ENCODE results near the gene VPS26C. TPM values are rescaled to one million over a fixed set of nuclear protein-coding genes. Genes with fewer than 3 reads are reported as not detected.

The VPS26C gene
- total and polyA plus RNA-seq, 2 of the 13 experiments (the other 11 are each of a cell fraction or from before 2014, with no cell fraction given): 30.3 to 39.7 TPM

GRCh38 chr21:37220981-37221664 lies 46.0 kb downstream of the VPS26C start (continued):
- no peak for TF ChIP-seq SKIL (CRISPR knock-in tag; IDR thresholded peaks at IDR 0.05; ENCODE audit: borderline replicate concordance)
- TF ChIP-seq ZNF34 (CRISPR knock-in tag; IDR thresholded peaks at IDR 0.05; ENCODE audit: borderline replicate concordance): 0 out of 2 replicates have a peak, but pooled peaks have one; percentile 34
- TF ChIP-seq BRD4 (CRISPR knock-in tag; IDR thresholded peaks at IDR 0.05): peak; percentile 80
- TF ChIP-seq, protein P1, sequence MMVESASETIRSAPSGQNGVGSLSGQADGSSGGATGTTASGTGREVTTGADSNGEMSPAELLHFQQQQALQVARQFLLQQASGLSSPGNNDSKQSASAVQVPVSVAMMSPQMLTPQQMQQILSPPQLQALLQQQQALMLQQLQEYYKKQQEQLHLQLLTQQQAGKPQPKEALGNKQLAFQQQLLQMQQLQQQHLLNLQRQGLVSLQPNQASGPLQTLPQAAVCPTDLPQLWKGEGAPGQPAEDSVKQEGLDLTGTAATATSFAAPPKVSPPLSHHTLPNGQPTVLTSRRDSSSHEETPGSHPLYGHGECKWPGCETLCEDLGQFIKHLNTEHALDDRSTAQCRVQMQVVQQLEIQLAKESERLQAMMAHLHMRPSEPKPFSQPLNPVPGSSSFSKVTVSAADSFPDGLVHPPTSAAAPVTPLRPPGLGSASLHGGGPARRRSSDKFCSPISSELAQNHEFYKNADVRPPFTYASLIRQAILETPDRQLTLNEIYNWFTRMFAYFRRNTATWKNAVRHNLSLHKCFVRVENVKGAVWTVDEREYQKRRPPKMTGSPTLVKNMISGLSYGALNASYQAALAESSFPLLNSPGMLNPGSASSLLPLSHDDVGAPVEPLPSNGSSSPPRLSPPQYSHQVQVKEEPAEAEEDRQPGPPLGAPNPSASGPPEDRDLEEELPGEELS (CRISPR knock-in tag; IDR thresholded peaks at IDR 0.05): peak; percentile 70
- 0 out of 2 replicates have a peak, but pooled peaks have one; percentile 71 for TF ChIP-seq FUBP1 (CRISPR knock-in tag; IDR thresholded peaks at IDR 0.05; ENCODE audit: borderline replicate concordance)
- 0 out of 2 replicates have a peak, but pooled peaks have one; percentile 44 for TF ChIP-seq ZNF335 (CRISPR knock-in tag; IDR thresholded peaks at IDR 0.05)
- no peak for TF ChIP-seq CENPBD1 (CRISPR knock-in tag; IDR thresholded peaks at IDR 0.05; ENCODE audit: borderline replicate concordance, low read depth)
- TF ChIP-seq, protein P2, sequence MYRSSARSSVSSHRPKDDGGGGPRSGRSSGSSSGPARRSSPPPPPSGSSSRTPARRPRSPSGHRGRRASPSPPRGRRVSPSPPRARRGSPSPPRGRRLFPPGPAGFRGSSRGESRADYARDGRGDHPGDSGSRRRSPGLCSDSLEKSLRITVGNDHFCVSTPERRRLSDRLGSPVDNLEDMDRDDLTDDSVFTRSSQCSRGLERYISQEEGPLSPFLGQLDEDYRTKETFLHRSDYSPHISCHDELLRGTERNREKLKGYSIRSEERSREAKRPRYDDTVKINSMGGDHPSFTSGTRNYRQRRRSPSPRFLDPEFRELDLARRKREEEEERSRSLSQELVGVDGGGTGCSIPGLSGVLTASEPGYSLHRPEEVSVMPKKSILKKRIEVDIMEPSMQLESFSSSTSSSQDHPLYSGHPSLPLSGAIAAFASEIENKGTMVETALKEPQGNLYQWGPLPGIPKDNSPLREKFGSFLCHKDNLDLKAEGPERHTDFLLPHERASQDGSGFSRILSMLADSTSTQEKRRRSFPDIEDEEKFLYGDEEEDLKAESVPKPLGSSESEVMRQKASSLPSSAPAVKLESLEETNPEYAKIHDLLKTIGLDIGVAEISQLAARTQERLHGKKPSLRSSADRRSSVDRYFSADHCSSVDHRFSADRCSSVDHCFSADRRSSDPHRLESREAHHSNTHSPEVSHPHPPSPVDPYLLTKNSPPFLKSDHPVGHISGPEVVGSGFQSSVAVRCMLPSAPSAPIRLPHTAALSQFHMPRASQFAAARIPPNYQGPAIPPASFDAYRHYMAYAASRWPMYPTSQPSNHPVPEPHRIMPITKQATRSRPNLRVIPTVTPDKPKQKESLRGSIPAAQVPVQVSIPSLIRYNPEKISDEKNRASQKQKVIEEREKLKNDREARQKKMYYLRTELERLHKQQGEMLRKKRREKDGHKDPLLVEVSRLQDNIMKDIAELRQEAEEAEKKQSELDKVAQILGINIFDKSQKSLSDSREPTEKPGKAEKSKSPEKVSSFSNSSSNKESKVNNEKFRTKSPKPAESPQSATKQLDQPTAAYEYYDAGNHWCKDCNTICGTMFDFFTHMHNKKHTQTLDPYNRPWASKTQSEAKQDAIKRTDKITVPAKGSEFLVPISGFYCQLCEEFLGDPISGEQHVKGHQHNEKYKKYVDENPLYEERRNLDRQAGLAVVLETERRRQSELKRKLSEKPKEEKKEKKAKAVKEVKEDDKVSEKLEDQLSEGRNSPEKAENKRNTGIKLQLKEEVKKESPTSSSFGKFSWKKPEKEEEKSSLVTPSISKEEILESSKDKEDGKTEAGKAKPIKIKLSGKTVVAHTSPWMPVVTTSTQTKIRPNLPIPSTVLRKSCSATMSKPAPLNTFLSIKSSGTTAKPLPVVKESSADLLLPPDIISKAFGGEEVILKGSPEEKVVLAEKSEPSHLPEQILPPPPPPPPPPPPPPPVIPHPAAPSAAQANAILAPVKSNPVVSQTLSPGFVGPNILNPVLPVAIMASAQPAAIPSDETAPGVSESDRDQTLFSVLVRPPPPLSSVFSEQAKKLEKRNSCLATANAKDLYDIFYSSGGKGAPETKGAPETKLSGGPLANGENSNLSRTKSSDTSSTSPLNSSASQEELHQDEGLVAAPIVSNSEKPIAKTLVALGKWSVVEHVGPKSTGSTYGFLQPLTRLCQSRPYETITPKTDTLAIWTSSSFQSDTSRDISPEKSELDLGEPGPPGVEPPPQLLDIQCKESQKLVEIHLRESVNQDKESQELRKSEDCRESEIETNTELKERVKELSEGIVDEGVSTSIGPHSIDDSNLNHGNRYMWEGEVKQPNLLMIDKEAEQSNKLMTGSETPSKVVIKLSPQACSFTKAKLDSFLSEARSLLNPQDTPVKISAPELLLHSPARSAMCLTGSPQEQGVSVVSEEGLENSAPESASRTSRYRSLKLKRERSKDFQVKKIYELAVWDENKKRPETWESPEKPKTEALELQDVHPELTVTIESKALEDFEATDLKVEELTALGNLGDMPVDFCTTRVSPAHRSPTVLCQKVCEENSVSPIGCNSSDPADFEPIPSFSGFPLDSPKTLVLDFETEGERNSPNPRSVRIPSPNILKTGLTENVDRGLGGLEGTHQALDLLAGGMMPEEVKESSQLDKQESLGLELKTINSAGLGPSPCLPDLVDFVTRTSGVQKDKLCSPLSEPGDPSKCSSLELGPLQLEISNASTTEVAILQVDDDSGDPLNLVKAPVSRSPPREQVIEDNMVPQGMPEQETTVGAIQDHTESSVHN (CRISPR knock-in tag; IDR thresholded peaks at IDR 0.05): peak; percentile 75; the same call in 1 of the 2 replicates
- TF ChIP-seq ZBTB33 (CRISPR knock-in tag; IDR thresholded peaks at IDR 0.05): peak; percentile 63; the same call in 1 of the 2 replicates
- TF ChIP-seq ZNF713 (CRISPR knock-in tag; IDR thresholded peaks at IDR 0.05): no peak; the same call in 1 of the 2 replicates

Data from HepG2 (cell line).